Kidney epithelial cell (primary cell): ENCODE results near the gene RBL2. TPM values are rescaled to one million over a fixed set of nuclear protein-coding genes. Genes with fewer than 3 reads are reported as not detected.

Source experiments
- total RNA-seq: library from RNA; depleted of rRNA; stranded (reverse); fragments of >200 nt; gene quantifications from 2 replicates; pipeline ENCODE4 v1.2.3, GENCODE V29; 2015

RBL2 gene
- total RNA-seq, 1 donor from 2014 or later: 35.9 TPM

Other genes with a start within 250 kb of the RBL2 start
- gene AKTIP, start 68.7 kb downstream of the RBL2 start, total RNA-seq: 29.5 and 39.8 TPM in 2 replicates